DLD1 (cell line): ENCODE measurements around the gene C21orf58.

Experiments
- in situ Hi-C: cut with HindIII; loops from 2 replicates; pipeline ENCODE4 v1.10.0; 2017; ENCODE audit warnings: low sequenced_read_pairs

C21orf58 gene

DNA sequence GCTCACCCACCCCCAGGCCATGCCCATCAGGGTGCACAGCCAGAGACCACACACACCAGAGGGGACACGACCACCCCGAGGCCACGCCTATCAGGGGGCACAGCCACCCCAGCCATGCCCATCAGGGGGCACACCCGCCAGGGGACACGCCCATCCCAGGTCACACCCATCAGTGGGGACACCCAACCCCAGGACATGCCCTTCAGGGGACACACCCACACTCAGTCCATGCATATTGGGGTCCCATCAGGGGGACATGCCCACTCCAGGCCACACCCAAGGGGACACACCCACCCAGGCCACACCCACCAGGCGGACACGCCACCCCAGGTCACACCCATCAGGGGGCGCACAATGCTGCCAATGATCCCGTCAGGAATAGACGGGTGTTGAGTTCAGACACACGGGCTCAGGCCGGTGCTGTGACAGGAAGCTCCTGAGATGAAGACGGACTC is 59.0 kb downstream of the C21orf58 start:
- in situ Hi-C loops = no loop called here

GRCh38 chr21:46264046-46264689 is 59.5 kb downstream of the C21orf58 start:
- in situ Hi-C loops = no loop called here

- in situ Hi-C loops = no loop called here
Measured at GRCh38 chr21:46256501-46256994, 67.1 kb downstream of the C21orf58 start.

DNA sequence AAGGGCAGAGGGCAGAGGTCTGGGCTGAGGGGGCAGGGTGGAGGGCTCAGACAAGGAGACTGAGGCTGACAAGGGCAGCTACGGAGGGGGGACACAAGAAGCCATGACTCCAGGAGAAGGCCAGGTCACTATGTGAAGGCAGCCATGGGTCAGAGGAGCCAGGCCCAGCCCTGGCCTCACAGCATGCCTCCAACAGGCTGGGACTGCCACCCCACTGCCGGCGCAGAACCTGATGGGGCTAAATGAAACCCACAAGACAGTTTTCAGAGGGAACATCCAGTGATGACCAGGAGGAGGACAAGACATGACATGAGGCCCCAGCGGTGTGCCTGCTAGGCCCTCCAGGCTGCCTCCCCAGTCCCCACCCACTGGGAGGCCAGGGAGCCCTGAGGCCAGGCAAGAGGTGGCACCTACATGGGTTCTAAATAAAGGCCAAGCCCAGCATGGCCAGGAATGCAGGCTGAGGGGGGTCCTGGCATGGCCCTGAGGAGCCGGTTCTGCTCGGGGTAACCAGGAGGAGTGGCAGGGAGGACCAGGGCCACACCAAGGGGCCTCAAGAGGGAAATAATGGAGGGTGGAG is 67.8 kb downstream of the C21orf58 start:
- in situ Hi-C loops = no loop called here

DNA sequence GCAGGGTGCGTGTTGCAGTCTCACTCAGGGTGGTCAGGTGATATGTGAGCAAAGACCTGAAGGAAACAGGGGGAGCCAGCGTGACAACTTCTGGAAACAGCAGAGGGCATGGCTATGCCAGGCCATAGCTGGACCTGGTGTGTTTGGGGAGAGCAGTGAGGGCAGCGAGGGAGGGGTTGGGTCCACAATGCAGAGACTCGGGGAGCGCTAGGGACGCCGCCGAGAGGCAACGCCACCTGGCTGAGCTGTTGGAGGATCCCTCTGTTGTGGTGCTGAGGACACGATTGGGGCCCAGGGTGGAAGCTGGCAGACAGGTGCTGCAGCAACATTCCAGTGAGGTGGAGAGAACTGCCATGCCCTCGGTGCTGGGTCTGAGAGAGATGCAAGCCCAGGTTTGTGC is 68.5 kb downstream of the C21orf58 start:
- in situ Hi-C loops = no loop called here

- in situ Hi-C loops = no loop called here
Measured at GRCh38 chr21:46254208-46254975, 69.3 kb downstream of the C21orf58 start.

DNA sequence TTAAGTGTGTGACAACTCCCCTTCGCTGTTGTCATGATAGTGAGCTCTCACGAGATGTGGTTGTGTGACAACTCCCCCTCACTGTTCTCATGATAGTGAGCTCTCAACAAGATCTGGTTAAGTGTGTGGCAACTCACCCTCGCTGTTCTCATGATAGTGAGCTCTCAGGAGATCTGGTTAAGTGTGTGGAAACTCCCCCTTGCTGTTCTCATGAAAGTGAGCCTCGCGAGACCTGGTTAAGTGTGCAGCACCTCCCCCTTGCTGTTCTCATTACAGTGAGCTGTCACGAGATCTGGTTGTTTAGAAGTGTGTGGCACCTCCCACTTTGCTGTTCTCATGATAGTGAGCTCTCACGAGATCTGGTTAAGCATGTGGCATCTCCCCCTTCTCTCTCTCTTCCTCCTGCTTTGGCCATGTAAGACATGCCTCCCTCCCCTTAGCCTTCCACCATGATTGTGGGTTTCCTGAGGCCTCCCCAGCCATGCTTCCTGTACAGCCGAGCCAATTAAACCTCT is 70.0 kb downstream of the C21orf58 start:
- in situ Hi-C loops = no loop called here

DNA sequence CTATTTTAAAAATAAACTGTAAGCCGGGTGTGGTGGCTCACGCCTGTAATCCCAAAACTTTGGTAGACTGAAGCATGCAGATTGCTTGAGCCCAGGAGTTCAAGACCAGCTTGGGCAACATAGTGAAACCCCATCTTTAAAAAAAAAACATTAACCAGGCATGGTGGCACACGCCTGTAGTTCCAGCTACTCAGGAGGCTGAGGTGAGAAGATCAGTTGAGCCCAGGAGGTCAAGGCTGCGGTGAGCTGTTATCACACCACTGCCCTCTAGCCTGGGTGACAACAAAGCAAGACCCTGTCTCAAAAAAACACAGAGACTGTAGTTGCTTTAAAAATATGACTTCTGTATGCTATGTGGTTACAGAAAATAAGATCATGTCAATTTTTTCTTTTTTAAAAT is 70.8 kb downstream of the C21orf58 start:
- in situ Hi-C loops = no loop called here
